Osteoblast (primary cell): ENCODE results near the gene ARPP19. TPM values are rescaled to one million over a fixed set of nuclear protein-coding genes. Genes with fewer than 3 reads are reported as not detected.

Experiments
- DNase-seq: peaks from one replicate; pipeline ENCODE4 v3.0.0; 2011; ENCODE audit warnings: low spot score, mixed read lengths; ENCODE audit not compliant: insufficient read length; ENCODE audit errors: missing footprints
- H2AFZ ChIP-seq: 2 replicates; pipeline ENCODE4 v1.6.0; 2011; ENCODE audit warnings: mild to moderate bottlenecking, low read length
- H3K27ac ChIP-seq: 2 replicates; pipeline ENCODE4 v1.5.1; 2011; ENCODE audit warnings: mild to moderate bottlenecking, low read depth, low read length, moderate library complexity
- H3K27me3 ChIP-seq: 2 replicates; pipeline ENCODE4 v1.6.0; 2012; ENCODE audit warnings: mild to moderate bottlenecking, control low read depth, inconsistent platforms, low read length, moderate library complexity; ENCODE audit not compliant: insufficient read depth
- H3K36me3 ChIP-seq: 2 replicates; pipeline ENCODE4 v1.5.1; 2011; ENCODE audit warnings: mild to moderate bottlenecking, low read length, control low read depth, moderate library complexity; ENCODE audit not compliant: insufficient read depth
- H3K4me1 ChIP-seq: 2 replicates; pipeline ENCODE4 v1.5.1; 2011; ENCODE audit warnings: mild to moderate bottlenecking, low read length, control low read depth, moderate library complexity; ENCODE audit not compliant: insufficient read depth
- H3K4me2 ChIP-seq: 2 replicates; pipeline ENCODE4 v1.6.0; 2011; ENCODE audit warnings: mild to moderate bottlenecking, low read length; ENCODE audit not compliant: insufficient read depth
- H3K4me3 ChIP-seq: fragments of 200-600 bp; sonication (generic); 3 replicates; pipeline ENCODE4 v1.5.1; 2012; ENCODE audit warnings: mild to moderate bottlenecking, low read length, inconsistent platforms; ENCODE audit not compliant: insufficient read depth
- H3K79me2 ChIP-seq: 2 replicates; pipeline ENCODE4 v1.6.0; 2012; ENCODE audit warnings: mild to moderate bottlenecking, low read length, control low read depth, inconsistent platforms; ENCODE audit not compliant: insufficient read depth
- H3K9me3 ChIP-seq: 2 replicates; pipeline ENCODE4 v1.5.1; 2011; ENCODE audit warnings: low read depth, low read length, control low read depth
- H4K20me1 ChIP-seq: 2 replicates; pipeline ENCODE4 v1.6.0; 2012; ENCODE audit warnings: mild to moderate bottlenecking, low read length, control low read depth; ENCODE audit not compliant: insufficient read depth
- CTCF ChIP-seq: IDR thresholded peaks from 2 replicates; pipeline ENCODE4 v1.5.1; 2011; ENCODE audit warnings: mild to moderate bottlenecking, low read depth, low read length, moderate library complexity; ENCODE audit errors: extremely low read depth
- total RNA-seq: library from RNA; depleted of rRNA; stranded (reverse); fragments of >200 nt; gene quantifications from 2 replicates; pipeline ENCODE4 v1.2.3, GENCODE V29; 2012

Gene ARPP19
- 104 and 114 TPM in 2 replicates for total RNA-seq

- Histone ChIP-seq H3K27me3 (no peaks in the 10 kb centered on the region), H3K9me3 (no peaks in the 10 kb centered on the region), H2AFZ (peak within 1 kb of the TSS; percentile 98), H3K4me2 (peak within 1 kb of the TSS; percentile 91), H3K4me3 (peak within 1 kb of the TSS; percentile 92), H3K79me2 (peaks cover 48% of the 10 kb centered on the region), H3K27ac (peak within 1 kb of the TSS; percentile 90), H3K36me3 (no peaks in the 10 kb centered on the region), H3K4me1 (peaks cover 16% of the 10 kb centered on the region), H4K20me1 (peaks cover 20% of the 10 kb centered on the region)
- peak; percentile 92 for DNase-seq
- TF ChIP-seq CTCF, result no peak
Observed at GRCh38 chr15:52568601-52569585, at the start of gene ARPP19. Gene ARPP19 (minus strand): TSS chr15:52569030. CDS start chr15:52568892, 138 bp downstream.

- Histone ChIP-seq H3K79me2 (no peaks in the 10 kb centered on the region), H3K36me3 (peaks cover 9% of the 10 kb centered on the region), H2AFZ (no peak overlapping the region), H3K27ac (no peak overlapping the region), H3K4me1 (no peaks in the 10 kb centered on the region), H3K9me3 (no peaks in the 10 kb centered on the region), H3K4me2 (no peak overlapping the region), H3K4me3 (no peak overlapping the region), H4K20me1 (peaks cover 5% of the 10 kb centered on the region), H3K27me3 (no peaks in the 10 kb centered on the region)
- DNase-seq, result no peak
- TF ChIP-seq CTCF, result no peak
Observed at GRCh38 chr15:52617026-52617425, 48.2 kb upstream of the ARPP19 start.

- peaks cover 18% of the 10 kb centered on the region for H3K36me3 ChIP-seq
- no peaks in the 10 kb centered on the region for H3K4me1 ChIP-seq
- no peak overlapping the region for H2AFZ ChIP-seq
- no peak overlapping the region for H3K27ac ChIP-seq
- DNase-seq, result no peak
- no peaks in the 10 kb centered on the region for H3K9me3 ChIP-seq
- H3K27me3 ChIP-seq, result no peaks in the 10 kb centered on the region
- H3K4me3 ChIP-seq, result no peak overlapping the region
- H4K20me1 ChIP-seq, result peaks cover 5% of the 10 kb centered on the region
- no peaks in the 10 kb centered on the region for H3K79me2 ChIP-seq
- H3K4me2 ChIP-seq, result no peak overlapping the region
- TF ChIP-seq CTCF, result no peak
Observed at GRCh38 chr15:52615302-52615701, 46.5 kb upstream of the ARPP19 start.

GRCh38 chr15:52609593-52609992, 40.8 kb upstream of the ARPP19 start:
- no peak overlapping the region for H3K4me3 ChIP-seq
- H3K4me2 ChIP-seq, result no peak overlapping the region
- no peaks in the 10 kb centered on the region for H3K9me3 ChIP-seq
- no peak overlapping the region for H3K27ac ChIP-seq
- H2AFZ ChIP-seq, result no peak overlapping the region
- H4K20me1 ChIP-seq, result no peaks in the 10 kb centered on the region
- no peaks in the 10 kb centered on the region for H3K27me3 ChIP-seq
- H3K4me1 ChIP-seq, result no peaks in the 10 kb centered on the region
- H3K79me2 ChIP-seq, result no peaks in the 10 kb centered on the region
- peaks cover 37% of the 10 kb centered on the region for H3K36me3 ChIP-seq
- no peak for TF ChIP-seq CTCF
- no peak for DNase-seq
